Glomerular endothelial cell (primary cell): ENCODE results near the gene HNRNPF. TPM values are rescaled to one million over a fixed set of nuclear protein-coding genes. Genes with fewer than 3 reads are reported as not detected.
A peak's percentile ranks its signal among the peaks of the same experiment; 100 is the strongest.
"Not testable (repeated sequence)": the region's sequence is repeated elsewhere in the genome, so short reads cannot be mapped to it uniquely, and the experiment has no call there.

Experiments used
- DNase-seq: peaks from one replicate; pipeline ENCODE4 v3.0.0-alpha.2; 2011; ENCODE audit warnings: low read depth, low spot score; ENCODE audit errors: extremely low read depth
- total RNA-seq: library from RNA; depleted of rRNA; stranded (reverse); fragments of >200 nt; gene quantifications from 2 replicates; pipeline ENCODE4 v1.2.3, GENCODE V29; 2015

HNRNPF gene
- total RNA-seq, 1 donor from 2014 or later = 203 TPM

DNA sequence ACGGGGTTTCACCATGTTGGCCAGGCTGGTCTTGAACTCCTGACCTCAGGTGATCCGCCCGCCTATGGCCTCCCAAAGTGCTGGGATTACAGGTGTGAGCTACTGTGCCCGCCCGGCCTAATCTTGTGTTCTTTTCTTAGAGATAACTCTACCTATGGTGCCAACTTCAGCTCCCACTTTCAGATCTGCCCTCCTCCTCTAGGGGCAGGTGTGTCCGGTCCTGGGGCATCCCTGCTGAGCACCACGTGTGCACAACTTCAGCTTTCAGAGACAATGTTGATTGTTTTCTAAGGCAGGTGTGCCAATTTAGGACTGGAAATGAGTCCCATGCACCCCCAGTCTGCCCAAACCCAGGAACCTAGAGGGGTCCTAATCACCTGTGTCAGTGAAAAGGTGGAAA lies 56.0 kb downstream of the HNRNPF start:
- no peak for DNase-seq

DNA sequence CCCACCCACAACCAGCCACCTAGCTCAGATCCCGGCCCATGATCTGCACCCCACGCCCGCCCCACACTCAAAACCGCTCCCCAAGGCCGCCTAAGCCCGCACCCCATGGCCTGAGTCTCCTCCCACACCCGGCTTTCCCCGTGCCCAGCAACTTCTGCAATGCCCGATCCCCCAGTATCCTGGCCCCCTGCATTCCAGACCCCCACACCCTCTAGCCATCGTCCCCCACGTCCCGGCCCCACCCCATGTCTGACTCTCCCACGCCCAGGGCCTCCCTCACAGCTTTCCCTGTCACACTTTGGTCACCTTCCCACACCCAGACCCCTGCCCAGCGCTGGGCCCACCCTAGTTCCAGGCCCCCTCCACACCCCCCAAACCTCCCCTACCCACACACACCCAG lies 57.7 kb downstream of the HNRNPF start:
- DNase-seq = no peak

DNA sequence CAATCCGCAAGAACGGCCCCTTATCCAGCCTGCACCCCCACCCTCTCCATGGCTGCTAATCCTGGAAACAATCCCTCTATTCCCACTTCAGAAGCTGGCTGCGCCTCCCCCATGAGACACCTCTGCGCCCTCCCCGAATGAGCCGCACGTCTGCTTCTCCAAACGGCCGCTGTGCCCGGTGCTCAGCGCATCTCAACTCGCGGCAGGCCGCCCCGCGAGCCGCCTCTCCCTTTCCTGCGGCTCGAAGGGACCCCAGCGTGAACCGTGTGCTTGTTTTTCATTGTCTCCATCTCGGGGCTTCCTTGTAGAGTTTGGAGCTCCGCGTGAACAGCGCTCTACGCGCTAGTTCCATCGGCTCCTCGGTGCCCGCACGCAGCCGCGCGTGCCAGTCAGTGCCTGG lies 58.3 kb downstream of the HNRNPF start:
- no peak for DNase-seq

DNA sequence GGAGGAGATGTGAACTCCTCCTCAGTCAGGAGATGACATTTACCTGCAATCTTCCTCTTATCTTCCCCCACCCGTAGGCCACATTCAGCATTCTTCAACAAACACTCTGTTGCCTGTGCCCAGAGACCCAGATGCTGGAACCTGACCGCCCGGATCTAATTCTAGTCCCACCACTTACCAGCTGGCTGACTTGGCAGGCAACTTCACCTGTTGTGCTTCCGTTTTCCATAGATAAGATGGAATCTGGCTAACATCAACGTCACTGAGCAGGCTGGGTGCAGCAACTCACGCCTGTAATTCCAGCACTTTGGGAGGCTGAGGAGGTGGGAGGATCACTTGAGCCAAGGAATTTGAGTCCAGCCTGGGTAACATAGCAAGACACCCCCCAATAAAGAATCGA lies 58.8 kb downstream of the HNRNPF start:
- DNase-seq = no peak

DNA sequence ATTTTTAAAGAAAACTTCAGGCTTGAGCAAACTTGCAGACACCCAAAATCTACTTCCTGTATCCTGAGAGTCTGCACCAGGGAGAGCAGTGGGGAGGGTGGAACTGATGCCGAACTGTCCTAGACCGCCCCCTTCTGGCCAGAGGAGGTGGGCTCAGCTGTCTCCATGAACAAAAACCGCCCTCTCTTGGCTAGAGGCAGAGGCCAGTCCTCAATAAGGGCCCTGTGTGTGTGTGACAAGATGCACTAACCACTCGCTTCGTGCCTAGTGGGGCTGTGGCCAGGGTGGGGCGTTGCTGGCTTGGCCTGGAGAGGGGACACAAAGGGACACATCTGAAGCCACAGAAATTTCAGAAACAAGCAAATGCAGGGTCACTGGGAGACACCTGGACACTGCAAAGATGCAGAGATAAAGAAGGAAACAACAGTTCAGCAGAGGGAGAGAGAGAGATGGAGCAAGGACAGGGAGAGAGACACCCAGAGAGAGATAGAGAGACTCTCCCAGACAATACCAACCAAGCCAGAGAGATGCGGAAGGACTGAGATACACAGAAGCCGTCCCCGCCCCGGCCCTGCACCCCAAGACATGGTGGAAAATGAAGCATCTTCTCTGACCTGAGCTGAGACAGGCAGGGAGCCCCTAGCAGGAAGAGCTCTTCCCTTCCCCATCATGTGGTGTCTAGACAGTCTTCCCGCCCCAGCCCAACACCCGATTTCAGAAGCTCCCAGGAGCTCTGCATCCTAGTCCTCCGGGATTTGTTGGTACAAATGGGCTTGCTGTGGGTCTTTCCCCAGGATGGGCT lies 60.3 kb downstream of the HNRNPF start:
- DNase-seq = peak; percentile 33

DNA sequence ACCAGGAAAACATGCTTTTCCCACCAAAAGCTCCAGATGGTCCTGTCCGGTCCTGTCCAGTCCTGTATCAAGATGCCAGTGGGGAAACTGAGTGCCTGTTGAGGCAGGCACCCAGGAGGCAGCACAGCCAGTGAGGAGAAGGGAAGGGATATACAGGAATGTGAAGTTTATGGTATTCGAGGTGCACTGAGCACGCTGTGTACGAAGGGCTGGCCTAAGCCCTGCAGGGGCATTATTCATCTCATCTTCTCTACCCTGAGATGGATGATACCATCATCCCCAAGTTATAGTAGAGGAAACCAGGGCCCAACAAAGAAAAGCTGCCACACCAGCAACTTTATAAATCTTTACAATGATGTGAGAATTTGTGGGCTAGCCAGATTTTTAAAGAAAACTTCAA lies 61.0 kb downstream of the HNRNPF start:
- DNase-seq = no peak

DNA sequence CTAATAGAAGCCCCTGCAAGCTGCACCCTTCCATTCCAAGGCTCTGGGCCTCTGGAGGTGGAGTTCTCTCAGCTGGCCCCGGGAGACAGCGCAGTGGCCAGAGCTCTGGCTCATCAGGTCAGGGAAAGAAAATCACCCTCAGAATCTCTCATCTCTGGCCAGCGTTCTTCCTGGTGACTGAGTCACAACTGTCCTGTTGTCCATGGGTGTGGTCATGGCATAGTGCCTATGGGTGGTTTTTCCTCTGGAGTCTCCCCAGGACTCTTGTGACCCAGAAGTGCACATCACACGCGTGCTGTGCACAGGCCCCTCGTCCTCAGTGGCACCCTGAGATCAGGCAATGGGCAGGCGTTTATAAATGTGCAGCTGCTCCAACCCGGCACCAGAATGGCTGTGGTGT lies 64.9 kb downstream of the HNRNPF start:
- DNase-seq = no peak

DNA sequence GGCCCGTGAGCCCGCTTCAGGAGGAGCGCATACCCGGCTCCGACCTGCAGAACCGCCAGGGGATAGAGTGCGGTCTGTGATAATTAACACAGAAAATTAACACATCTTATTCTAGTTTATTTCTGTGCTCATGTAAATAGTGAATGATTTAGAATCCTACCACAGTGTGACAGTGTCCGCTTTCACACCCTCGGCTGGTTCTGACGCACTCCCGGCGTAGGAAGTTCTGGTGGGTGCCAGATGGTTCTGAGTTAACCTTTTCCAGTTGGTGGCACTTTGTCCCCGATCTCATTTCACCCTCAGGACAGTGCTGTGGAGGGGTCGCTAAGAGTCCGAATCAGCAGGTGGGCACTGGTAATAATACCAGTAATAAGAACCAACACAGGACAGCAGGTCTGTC lies 65.9 kb downstream of the HNRNPF start:
- DNase-seq = no peak

DNA sequence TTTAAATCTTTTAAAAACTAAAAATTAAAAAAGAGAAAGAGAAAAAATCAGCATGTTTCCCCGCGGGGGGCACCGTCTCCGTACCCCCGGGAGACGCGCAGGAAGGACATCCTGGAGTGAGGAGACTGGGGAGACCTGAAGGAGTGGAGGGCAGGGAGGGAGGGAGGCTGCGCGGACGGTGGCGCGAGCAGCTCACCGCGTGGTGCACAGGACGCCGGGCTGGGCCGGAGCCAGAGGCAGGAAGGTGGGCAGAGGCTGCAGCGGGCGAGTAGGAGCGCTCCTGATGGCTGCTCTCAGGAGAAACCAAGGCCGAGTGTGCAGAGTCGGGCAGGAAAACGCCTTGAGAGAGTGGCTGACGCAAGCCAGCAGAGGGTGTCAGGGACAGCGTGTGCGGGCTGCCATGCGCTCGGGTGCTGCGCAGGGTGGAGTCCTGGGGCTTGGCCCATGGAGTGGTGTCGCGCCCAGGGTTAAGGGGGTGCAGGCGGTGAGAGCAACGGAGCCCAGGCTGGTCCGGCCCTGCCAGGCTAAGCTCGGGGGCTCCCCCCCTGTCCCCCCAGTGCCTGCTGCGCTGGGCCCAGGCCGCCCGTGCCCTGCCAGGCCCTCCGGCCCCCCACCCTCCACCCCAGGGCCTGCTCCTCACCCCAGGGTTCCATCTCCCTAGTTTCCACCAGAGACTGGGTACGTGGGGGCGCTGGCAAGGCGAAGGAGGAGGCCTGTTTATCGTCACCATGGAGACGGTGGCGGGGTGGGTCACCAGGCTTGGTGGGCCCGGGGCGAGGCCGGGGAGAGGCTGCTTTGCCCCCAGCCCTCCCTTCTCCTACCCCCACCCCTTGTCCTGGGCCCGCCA lies 66.5 kb downstream of the HNRNPF start:
- DNase-seq = no peak

DNA sequence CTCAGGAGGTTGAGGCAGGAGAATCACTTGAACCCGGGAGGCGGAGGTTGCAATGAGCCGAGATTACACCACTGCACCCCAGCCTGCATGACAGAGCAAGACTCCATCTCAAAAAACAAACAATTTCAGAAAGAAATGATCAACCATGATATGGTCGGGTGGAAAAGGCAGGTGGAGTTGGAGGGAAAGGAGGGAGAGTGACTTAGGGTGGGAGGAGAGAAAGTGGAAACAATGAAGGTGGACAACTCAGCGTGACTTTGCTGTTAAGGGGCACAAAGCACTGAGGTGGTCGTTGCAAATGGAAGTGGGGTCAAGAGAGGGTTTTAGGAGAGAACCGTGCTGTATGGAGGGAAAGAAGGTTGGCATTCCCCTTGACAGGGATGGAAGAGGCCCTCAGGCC lies 67.5 kb downstream of the HNRNPF start:
- DNase-seq = no peak

DNA sequence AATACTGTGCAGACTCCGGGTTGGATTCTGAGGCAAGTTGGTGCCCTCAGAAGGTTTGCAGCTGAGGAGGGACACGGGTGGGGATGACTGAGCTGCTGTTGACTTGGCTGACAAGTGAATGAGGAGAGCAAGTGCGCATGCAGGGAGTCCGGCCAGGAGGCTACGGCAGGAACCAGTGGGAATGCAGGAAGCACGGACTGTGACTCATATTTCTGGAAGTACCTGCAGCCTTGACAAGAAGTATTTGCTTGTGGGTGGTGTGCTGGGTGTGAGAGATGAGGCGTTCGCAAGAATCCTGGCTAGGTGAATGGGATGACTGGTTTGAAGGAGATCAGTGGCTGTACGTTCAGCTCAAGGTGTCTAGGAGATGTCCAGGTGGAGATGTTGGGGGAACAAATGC lies 68.4 kb downstream of the HNRNPF start:
- DNase-seq = no peak

DNA sequence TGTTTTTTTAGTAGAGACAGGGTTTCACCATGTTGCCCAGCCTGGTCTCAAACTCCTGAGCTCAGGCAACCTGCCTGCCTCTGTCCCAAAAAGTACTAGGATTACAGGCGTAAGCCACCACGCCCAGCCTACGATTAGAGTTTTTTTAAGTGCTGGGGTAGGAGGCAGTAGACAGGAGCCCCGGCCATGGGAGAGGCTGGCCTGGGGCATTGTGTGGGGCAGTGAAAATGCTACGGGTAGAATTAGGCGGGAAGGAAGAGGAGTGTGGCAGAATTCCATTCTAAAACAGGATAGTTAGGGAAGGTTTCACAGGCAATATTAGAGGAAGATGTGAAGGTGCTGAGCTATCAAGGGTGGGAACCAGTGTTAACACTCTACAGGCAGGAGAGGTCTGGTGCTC lies 68.9 kb downstream of the HNRNPF start:
- DNase-seq = no peak

DNA sequence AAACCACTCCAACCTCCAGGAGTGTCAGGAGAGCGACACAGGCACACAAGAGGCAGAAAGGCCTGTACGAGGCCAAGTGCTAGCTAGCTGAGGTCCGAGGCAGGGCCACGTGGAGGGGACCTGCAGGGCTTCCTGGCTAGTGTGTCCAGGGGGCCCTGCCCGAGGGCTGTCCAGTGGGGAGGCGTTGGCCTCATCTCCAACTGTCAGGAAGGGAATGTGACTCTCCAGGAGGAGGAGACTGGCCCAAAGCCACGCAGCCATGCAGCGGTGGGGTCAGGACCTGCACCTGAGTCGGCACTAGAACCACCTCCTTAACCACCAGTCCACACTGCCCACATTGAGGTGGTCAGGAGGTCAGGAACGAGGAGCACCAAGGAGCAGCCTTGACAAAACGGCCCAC lies 69.8 kb downstream of the HNRNPF start:
- DNase-seq = no peak

DNA sequence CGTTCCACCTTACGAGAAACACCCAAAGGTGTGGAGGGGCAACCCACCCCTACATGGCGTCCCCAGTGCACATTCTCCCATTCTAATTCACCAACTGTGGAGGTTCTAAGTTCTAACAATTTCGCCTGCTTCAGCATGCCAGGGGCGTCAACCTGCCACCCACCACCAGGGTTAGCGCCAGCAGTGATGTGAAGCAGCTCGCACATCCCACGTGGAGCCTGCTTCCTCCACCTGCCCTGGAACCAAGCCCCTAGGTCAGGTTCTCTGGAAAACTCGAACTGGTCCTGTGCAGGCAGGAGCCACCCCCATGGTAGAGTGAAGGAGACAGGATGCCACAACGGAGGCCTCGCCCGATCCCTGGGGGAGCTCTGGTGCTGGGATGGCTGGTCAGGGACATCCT lies 70.9 kb downstream of the HNRNPF start:
- DNase-seq = no peak

DNA sequence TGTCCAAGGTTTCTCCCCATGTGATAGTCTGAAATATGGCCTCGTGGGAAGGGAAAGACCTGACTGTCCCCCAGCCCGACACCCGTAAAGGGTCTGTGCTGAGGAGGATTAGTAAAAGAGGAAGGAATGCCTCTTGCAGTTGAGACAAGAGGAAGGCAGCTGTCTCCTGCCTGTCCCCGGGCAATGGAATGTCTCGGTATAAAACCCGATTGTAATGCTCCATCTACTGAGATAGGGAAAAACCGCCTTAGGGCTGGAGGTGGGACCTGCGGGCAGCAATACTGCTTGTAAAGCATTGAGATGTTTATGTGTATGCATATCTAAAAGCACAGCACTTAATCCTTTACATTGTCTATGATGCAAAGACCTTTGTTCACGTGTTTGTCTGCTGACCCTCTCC lies 71.5 kb downstream of the HNRNPF start:
- not testable (repeated sequence) for DNase-seq

DNA sequence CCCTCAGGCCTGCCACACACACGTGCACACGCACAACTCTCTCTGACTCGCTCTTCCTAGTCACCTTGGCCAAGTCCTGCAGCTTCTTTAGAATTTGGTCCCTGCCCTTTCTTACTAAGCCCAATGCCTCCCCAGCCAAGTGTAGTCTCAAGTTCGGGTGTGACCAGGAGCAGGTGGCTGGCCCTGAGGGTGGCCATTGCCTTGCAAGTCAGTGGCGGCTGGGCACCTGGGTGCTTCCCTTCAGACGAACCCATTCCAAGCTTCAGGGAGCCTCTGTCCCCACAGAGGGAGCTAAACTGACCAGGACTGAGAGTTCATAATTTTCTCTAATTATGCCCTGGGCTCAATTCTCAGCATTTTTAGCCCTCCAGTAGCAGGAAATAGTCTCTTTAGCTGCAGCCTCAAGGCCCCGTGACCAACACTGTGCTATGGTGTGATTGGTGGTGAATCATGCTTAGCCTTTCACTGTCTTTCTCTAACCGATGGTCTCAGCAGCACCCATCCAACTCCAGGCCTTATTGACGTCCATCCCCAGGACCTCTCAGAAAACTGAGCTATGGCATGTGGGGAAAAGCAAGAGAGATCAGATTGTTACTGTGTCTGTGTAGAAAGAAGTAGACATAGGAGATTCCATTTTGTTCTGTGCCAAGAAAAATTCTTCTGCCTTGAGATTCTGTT lies 72.2 kb downstream of the HNRNPF start:
- no peak for DNase-seq

DNA sequence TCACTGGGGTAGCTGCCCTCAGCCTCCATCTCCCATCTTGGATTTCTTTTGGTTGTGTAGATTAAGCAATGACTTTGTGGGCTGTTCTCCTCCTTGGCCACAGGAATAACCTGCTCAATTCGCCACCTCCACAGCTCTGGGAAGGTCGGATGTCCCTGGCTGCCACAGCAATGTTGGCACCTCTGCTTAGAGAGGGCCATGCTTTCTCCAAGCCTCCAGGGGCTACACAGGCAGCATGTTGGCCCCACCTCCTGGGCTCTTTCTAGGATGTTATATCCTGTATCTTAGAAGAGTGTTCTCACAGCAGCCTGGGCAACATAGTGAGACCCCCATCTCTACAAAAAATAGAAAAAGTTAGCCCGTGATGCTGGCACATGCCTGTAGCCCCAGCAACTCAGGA lies 72.9 kb downstream of the HNRNPF start:
- no peak for DNase-seq

Other genes starting within 250 kb of the HNRNPF start
- gene RASGEF1A, start 142.1 kb downstream of the HNRNPF start, total RNA-seq = 0.97 and 1.5 TPM in 2 replicates
- gene FXYD4, start 37.5 kb downstream of the HNRNPF start, total RNA-seq = not detected in 2 replicates
- gene ZNF487, start 27.9 kb upstream of the HNRNPF start, total RNA-seq = 2.0 and 3.3 TPM in 2 replicates
- gene ZNF239, start 165.4 kb upstream of the HNRNPF start, total RNA-seq = 1.8 and 2.3 TPM in 2 replicates
- gene ZNF485, start 197.3 kb upstream of the HNRNPF start, total RNA-seq = 0.76 and 1.2 TPM in 2 replicates
- gene ZNF32, start 239.7 kb upstream of the HNRNPF start, total RNA-seq = 17.6 and 26.6 TPM in 2 replicates